Stimulated activated CD4-positive, alpha-beta T cell treated with anti-CD3 and anti-CD28 coated beads, TNF-alpha, amount 100 ng/mL, for 48 hours (primary cell): ENCODE measurements around the gene UTP4.

ENCODE experiments used
- DNase-seq, 3 donors: peaks; one replicate each; pipeline ENCODE4 v3.0.0-alpha.2; 2020; ENCODE audit warnings: low read depth in 3 of 3

Gene UTP4

DNA sequence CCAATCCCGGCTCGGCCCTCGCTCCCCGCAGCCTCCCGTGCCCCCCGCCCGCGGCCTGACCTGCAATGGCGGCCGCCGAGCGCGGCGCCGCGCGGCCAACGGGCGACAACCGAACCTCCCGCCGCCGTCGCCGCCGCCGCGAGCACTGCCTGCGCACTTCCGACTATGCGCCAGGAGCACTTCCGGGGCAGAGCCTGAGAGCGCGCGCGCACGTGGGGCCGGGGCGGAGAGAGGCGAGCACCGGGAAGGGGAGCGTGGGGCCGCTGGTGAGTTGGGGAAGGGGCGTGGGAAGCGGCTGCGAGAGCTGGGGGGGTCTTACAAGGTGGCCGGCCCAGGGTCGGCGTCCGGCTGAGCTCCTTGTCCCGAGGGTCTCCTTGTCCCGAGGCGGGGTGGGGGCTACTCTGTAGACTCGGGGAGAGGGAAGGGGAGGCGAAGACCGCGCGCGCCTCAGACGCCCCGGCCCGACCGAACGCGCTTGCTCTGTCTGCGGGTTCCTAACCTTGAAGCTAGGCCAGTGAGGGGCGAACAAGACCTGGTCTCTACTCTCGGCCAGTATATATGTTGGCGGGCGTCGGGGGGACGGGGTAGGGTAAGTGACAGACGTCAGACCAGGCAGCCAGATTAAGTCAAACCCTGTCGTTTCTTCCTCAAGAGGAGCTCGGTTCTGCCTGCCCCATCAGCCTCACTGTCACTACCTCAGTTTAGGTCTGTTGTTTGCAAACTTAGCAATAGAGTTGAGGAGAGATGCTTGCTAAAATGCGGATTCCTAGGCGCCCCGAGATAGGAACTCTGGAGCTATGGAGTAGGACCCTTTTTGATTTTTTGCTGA lies at the start of gene UTP4, which contains the start of gene CHTF8:
Gene UTP4, plus strand, starts transcription at position 226 of the 829 bp plus-strand sequence. CDS start 811 bp downstream, outside the sequence.
Gene CHTF8, minus strand, starts transcription at position 165 of the 829 bp plus-strand sequence. CDS start 11,130 bp downstream, outside the sequence.
- peak; percentile 72 to 89 (median 77) for DNase-seq

DNA sequence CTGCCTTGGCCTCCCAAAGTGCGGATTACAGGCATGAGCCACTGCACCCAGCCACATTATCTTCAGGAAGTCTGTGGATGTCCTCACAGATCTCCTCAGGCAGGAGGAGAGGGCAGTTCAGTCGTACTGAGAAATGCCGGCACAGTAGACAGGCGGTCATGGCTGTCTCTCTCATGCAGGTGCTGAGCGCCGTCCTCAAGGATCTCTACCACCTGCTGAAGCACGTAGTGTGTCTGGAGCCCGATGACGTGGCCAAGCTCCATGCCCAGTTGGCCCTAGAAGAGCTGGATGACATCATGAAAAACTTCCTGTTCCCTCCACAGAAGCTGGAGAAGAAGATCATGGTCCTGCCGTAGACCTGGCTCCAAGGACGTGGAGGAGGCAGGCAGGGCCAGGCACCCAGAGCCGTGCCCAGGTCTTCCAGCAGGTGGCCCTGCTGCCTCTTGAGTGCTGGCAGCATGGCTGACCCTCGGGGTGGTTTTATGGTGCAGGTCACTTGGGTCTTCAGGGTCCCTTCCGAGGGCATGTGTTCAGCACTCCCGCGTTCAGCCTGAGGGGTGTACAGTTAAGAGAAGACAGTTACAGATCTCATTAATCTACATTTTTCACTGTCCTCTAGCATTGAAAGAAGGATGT lies 49.0 kb upstream of the UTP4 start:
- DNase-seq, result no peak

GRCh38 chr16:69084289-69084688 lies 48.2 kb upstream of the UTP4 start:
- DNase-seq, result no peak

- DNase-seq, result no peak
Observed at GRCh38 chr16:69085032-69085695, 47.3 kb upstream of the UTP4 start.

DNA sequence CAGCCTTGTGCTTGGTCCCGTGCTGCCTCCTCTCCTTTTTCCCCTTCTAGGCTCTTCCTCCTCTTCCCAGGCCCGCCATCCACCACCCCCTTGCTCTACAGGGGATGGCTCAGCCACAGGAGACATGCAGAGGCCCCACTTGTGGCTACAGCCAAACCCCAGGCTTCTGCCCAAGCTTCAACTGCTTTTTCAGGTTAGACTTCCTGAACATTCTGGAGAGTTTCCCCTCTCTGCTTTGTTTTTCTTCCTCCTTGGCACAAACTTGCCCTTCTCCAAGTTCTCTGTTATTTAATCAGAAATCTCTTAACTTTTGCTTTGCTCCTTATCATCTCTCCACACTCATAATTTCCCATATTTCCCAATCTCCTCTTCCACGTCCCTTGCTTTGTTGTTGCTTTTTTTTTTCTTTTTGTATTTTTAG lies 45.3 kb upstream of the UTP4 start:
- no peak for DNase-seq

DNA sequence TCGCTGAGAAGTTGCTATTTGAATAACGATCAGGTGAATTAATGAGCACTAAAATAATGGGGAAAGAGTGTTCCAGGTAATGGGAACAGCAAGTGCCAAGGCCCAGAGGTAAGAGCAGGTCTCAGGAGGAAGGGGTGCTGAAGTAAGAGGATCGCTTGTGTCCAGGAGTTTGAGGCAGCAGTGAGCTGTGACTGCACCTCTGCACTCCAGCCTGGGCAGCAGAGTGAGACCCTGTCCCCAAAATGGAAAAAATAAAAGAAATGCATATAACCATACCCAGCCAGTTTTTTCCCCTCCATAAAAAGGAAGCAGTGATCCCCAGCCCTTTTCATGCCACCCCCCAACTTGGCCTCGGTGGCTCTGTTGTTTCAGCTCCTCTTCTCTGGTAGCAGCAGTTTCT lies 43.8 kb upstream of the UTP4 start:
- no peak for DNase-seq

- no peak for DNase-seq
Observed at GRCh38 chr16:69089091-69089910, 43.1 kb upstream of the UTP4 start.

GRCh38 chr16:69093974-69094373 lies 38.5 kb upstream of the UTP4 start:
- DNase-seq, result no peak

DNA sequence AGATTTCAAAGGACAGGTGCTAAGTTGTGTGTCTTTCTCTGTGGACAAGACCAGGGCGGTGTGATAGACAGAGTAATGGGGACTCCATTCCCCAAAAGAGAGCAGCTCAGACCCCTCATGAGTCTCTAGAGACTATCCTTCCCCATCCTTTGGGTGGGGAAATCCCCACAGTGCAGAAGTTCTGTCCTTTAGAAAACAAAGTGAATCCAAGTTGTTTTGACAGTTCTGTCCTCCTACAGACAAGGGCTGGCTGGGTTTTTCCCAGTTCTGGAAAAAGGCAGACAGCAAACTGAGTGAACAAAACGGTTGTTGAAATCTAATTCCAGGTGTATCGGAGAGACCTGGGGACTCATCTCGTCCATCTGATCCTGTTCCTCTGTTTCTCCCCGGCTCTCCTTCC lies 37.9 kb upstream of the UTP4 start:
- no peak for DNase-seq

DNA sequence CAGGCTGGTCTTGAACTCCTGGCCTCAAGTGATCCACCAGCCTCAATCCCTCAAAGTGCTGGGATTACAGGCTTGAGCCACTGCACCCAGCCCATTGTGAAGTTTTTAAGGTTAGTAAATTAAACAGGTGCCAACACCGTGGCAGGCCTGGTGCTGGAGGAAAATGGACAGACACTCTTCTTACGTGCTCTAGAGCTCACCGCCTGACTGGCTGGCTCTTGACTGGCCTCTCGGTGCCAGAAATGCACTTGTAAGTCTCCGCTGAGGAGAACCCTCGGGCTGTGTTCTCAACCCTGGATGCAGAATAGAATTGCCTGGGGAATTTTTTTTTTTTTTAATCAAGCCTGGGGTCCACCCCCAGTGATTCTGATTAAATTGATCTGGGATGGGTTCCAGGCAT lies 37.3 kb upstream of the UTP4 start:
- DNase-seq, result no peak

DNA sequence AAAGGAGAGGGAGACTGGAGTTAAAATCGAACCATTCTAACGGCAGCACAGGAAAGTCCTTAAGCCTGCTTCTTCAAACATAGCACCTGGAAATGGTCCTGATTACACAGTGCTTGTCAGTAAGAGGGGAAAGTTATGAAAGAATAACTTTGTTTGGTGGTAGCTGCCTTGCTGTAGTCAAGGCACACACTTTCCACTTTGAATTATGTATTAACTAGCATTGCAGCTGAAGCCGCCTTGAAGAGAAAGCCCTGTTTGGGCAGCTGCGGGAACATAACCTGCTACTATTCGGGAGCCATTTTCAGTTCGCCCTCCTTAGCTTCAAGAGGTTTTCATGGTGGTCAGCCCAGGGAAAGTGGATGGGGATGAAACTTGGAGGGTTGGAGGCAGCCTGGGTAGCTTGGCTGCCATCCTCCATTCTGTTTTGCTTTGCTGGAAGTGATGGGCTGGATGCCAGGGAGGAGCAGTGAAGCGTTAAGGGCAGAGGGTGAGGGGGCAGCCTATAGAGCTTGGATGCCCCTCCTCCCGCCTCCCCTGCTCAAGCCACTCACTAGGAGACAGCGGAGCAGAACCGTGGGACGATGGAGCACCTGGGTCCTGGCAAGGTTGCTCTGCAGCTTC lies 32.3 kb upstream of the UTP4 start:
- no peak for DNase-seq

DNA sequence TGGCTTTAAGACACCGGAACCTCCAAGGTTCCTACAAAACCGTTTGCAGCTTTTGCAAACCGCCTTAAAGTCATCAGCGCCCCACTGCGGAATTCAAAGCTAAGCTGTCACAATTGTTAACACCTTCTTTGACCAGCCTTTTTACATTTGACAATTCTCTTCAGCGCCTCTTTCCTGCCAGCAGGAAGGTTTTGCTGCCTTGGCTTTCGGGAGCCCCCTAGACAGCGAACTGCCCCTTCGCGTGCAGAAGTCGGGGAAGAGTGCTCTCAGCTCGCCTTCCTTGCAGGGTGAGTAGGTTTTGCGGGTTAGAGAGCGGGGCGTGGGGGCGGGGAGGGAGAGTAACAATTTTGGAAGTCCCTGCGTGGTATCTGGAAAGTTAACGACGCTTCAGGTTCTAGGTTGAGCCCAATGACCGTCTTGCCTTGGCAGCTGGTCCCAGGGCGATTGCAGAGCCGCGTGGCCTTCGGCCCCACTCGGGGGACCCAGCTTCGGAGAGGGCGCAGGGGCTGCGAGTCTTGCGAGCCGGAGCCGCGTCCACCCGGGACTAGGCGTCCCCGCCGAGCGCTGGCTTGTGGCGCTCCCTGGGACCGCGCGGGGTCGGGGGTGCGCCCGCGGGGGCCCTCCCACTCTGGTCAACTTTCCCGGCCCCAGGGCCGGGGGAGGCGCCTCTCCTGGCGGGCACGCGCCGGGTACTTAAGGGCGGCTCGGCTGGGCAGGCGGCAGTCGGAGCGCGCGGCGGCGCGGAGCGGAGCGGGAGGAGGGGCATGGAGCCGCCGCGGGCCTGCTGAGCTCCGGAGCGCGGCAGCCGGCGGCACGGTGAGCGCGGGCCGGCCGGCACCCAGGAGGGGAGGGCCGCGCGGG lies 26.7 kb upstream of the UTP4 start, which contains the start of gene HAS3:
Gene HAS3, plus strand, starts transcription at position 153 of the 861 bp plus-strand sequence. CDS start 3,743 bp downstream, outside the sequence.
- DNase-seq, result no peak

DNA sequence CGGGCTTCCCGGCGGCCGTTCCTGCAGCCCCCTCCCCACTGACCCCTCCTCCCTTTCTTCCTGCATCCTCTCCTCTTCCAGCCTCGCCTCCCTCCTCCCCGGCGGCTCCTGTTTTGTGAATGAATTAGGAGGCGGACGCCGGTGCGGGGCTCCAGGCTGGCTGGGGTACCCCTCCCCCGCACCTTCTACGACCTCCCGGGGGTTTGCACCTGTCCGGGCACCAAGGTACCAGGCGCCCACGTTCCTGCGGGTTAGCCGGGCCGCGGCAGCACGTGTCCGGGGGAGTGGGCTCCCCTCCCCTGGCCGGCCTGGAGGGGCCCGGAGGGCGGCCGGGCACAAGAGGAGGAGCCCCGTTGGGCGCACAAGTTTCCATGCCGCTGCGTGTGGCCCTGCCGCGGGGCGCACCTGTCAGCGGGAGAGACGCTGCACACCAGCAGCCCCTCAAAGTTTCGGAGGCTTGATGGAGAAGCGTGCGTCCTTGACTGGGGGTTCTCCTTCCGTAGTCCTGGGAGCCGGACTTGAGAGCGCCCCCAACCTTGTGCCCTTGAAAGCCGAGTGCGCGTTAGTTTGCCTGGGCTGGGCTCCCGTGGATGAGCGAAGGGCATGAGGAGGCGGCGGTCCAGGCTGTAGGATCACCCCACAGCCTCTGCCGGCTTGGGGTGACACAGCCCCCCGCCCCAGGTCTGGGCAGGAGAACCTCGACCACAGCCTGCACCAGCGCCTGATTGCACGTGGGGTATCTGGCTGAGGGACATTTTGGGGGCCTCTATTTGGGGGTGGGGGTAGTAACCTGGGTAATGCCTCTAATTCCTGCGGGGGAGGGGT lies 25.7 kb upstream of the UTP4 start:
- DNase-seq, result no peak

DNA sequence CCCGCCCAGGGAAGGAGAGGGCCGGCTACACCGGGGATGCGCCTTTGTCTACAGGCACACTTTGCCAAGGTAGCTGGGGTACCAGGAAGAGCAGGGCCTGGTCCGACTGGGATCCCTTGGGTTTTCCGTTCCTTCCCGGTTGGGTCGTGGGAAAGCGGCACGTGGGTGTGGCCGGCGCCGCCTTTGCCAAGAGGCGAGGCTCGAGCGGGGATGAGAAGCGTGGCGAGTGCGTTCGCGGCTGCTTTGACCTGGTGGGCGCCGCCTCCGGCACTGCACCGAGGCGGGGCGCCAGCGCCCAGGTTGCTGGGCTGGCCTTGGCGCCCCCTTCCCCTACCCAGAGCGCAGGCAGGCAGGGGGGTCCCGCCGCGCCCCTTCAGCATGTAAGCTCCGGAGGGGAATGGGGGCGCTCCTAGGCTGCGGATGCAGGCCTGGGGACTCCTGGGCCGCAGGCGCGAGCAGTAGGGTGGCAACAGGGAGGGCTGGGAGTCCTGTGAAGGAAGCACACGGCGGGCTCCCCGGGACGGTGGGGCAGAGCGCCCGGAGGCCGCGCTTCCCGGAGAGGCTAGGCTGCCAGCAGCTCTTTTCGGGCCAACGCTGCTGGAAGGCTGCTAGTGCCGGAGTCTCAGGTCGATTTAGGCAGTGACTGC lies 25.0 kb upstream of the UTP4 start:
- no peak for DNase-seq

GRCh38 chr16:69108064-69108904 lies 24.2 kb upstream of the UTP4 start:
- DNase-seq, result no peak

DNA sequence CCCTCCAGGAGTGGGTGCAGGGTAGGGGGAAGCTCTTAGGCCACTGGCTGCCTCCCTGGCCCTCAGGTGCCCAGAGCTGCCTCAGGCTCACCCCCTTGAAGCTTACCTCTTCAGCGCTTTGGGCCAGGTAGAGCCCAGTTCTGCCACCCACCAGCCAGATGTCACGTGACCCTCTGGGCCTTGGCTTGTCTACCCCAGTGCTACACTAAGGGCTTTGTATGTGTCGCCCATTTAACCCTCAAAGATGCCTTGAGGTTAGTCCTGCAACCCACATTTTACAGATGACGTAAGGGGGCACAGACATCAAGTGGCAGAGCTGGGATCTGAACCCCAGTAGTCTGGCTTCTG lies 23.6 kb upstream of the UTP4 start:
- DNase-seq, result no peak

GRCh38 chr16:69109486-69110270 lies 22.8 kb upstream of the UTP4 start:
- no peak for DNase-seq
